ENCODE measurements around the gene TNRC18. TPM values are rescaled to one million over a fixed set of nuclear protein-coding genes. Genes with fewer than 3 reads are reported as not detected.

TNRC18 gene
- polyA plus RNA-seq, 3 donors: 0.64 to 49.9 (median 0.70) TPM

- WGBS (ENCODE audit: insufficient coverage): 95% methylated on average over 3 of the region's 9 CpGs
- Histone ChIP-seq H3K36me3 (replicated peaks in 1 of 2; ENCODE audit: control insufficient read depth in 1 of 2, insufficient read depth in 2 of 2, low read length in 2 of 2) (no peaks in the 10 kb centered on the region), H3K27ac (ENCODE audit: low read depth in 1 of 2, low read length in 2 of 2) (no peak overlapping the region), H3K9ac (ENCODE audit: insufficient read depth, low read length, poor library complexity, severe bottlenecking) (no peak overlapping the region), H3K9me3 (replicated peaks in 1 of 2; ENCODE audit: control insufficient read depth in 1 of 2, insufficient read depth in 1 of 2, low read length in 2 of 2) (no peaks in the 10 kb centered on the region), H3K79me2 (ENCODE audit: insufficient read depth, low read length) (no peaks in the 10 kb centered on the region), H3K4me2 (replicated peaks; ENCODE audit: extremely low read depth, low read length, poor library complexity, severe bottlenecking) (no peak overlapping the region), H3K27me3 (ENCODE audit: control insufficient read depth in 2 of 2, insufficient read depth in 2 of 2, low read length in 2 of 2) (peaks cover 7 to 16% of the 10 kb centered on the region in 2 donors), H2AFZ (ENCODE audit: insufficient read depth, low read depth, low read length, poor library complexity, severe bottlenecking) (no peak overlapping the region), H3K4me1 (ENCODE audit: control insufficient read depth in 1 of 2, insufficient read depth in 2 of 2, low read length in 2 of 2) (peaks cover 5 to 6% of the 10 kb centered on the region in 2 donors), H3K4me3 (replicated peaks in 1 of 3; ENCODE audit: low read depth in 2 of 3, low read length in 3 of 3) (no peak overlapping the region), H4K20me1 (ENCODE audit: insufficient read depth, low read length) (no peaks in the 10 kb centered on the region)
- intact Hi-C loops (cut with micrococcal nuclease): no loop called here
- H3K4me3 Mint-ChIP-seq: no peak overlapping the region
- no peak for TF ChIP-seq CTCF (IDR thresholded peaks at IDR 0.05)
- H3K27ac Mint-ChIP-seq: no peak overlapping the region
- peaks cover 0 to 4% (median 0%) of the 10 kb centered on the region in 7 donors for H3K9me3 Mint-ChIP-seq
- H3K4me1 Mint-ChIP-seq: no peaks in the 10 kb centered on the region
- peaks cover 0 to 3% of the 10 kb centered on the region in 2 donors for H3K36me3 Mint-ChIP-seq
- no peak for DNase-seq
- peaks cover 11 to 33% (median 24%) of the 10 kb centered on the region in 3 donors for H3K27me3 Mint-ChIP-seq (ENCODE audit: low read depth in 3 of 3)
These were observed 136.7 kb downstream of the TNRC18 start for GRCh38 chr7:5286933-5287332.

- Histone ChIP-seq H3K27me3 (ENCODE audit: control insufficient read depth in 2 of 2, insufficient read depth in 2 of 2, low read length in 2 of 2) (peaks cover 7 to 16% of the 10 kb centered on the region in 2 donors), H3K9ac (ENCODE audit: insufficient read depth, low read length, poor library complexity, severe bottlenecking) (no peak overlapping the region), H3K4me3 (replicated peaks in 1 of 3; ENCODE audit: low read depth in 2 of 3, low read length in 3 of 3) (no peak overlapping the region), H3K9me3 (replicated peaks in 1 of 2; ENCODE audit: control insufficient read depth in 1 of 2, insufficient read depth in 1 of 2, low read length in 2 of 2) (no peaks in the 10 kb centered on the region), H3K79me2 (ENCODE audit: insufficient read depth, low read length) (no peaks in the 10 kb centered on the region), H3K4me2 (replicated peaks; ENCODE audit: extremely low read depth, low read length, poor library complexity, severe bottlenecking) (no peak overlapping the region), H3K36me3 (replicated peaks in 1 of 2; ENCODE audit: control insufficient read depth in 1 of 2, insufficient read depth in 2 of 2, low read length in 2 of 2) (no peaks in the 10 kb centered on the region), H2AFZ (ENCODE audit: insufficient read depth, low read depth, low read length, poor library complexity, severe bottlenecking) (no peak overlapping the region), H3K27ac (ENCODE audit: low read depth in 1 of 2, low read length in 2 of 2) (no peak overlapping the region), H4K20me1 (ENCODE audit: insufficient read depth, low read length) (no peaks in the 10 kb centered on the region), H3K4me1 (ENCODE audit: control insufficient read depth in 1 of 2, insufficient read depth in 2 of 2, low read length in 2 of 2) (peaks cover 5 to 6% of the 10 kb centered on the region in 2 donors)
- Mint-ChIP-seq H3K27me3 (ENCODE audit: low read depth in 3 of 3) (peaks cover 9 to 47% (median 26%) of the 10 kb centered on the region in 3 donors), H3K4me1 (no peaks in the 10 kb centered on the region), H3K9me3 (peaks cover 0 to 4% (median 0%) of the 10 kb centered on the region in 7 donors), H3K4me3 (peak overlapping the region in 1 of 2 donors; percentile 70), H3K36me3 (peaks cover 0 to 3% of the 10 kb centered on the region in 2 donors), H3K27ac (no peak overlapping the region)
- TF ChIP-seq CTCF (IDR thresholded peaks at IDR 0.05): peak; percentile 15
- intact Hi-C loops (cut with micrococcal nuclease): no loop called here
- peak in 1 of 3 donors; percentile 1 for DNase-seq
- 52% methylated on average over 19 of the region's 24 CpGs for WGBS (ENCODE audit: insufficient coverage)
These were observed 139.0 kb downstream of the TNRC18 start for GRCh38 chr7:5284304-5285281.

Data from CD14-positive monocyte (primary cell).